DOHH2 (cell line): ENCODE measurements around the gene MRPL55.

Experiments used
- CTCF ChIP-seq: fragments of 200-600 bp; sonication (generic); IDR thresholded peaks from one replicate; pipeline ENCODE4 v1.5.1; 2014; ENCODE audit warnings: antibody characterized with exemption, mild to moderate bottlenecking, low read depth, low read length; ENCODE audit not compliant: poor library complexity, severe bottlenecking
- EZH2phosphoT487 ChIP-seq: fragments of 200-600 bp; sonication (generic); IDR thresholded peaks from 2 replicates; pipeline ENCODE4 v1.6.1; 2017; ENCODE audit warnings: borderline replicate concordance, mild to moderate bottlenecking, antibody characterized with exemption, low read length, moderate library complexity, mixed read lengths

- no peak for TF ChIP-seq CTCF
- TF ChIP-seq EZH2phosphoT487 = no peak
These were observed 40.5 kb upstream of the MRPL55 start, which contains the start of gene GJC2 for GRCh38 chr1:228149406-228150119.
